IPS-15b (cell line): ENCODE results near the gene CDH9.

ENCODE experiments used
- H3K27me3 ChIP-seq: one replicate; pipeline ENCODE4 v1.6.1; 2013; ENCODE audit warnings: low read length; ENCODE audit not compliant: control insufficient read depth, insufficient read depth
- H3K36me3 ChIP-seq: one replicate; pipeline ENCODE4 v1.6.1; 2013; ENCODE audit warnings: low read length; ENCODE audit not compliant: control insufficient read depth, insufficient read depth
- H3K4me1 ChIP-seq: one replicate; pipeline ENCODE4 v1.6.1; 2013; ENCODE audit warnings: mild to moderate bottlenecking, low read length; ENCODE audit not compliant: control insufficient read depth, insufficient read depth
- H3K4me3 ChIP-seq: one replicate; pipeline ENCODE4 v1.5.1; 2013; ENCODE audit warnings: low read depth, low read length
- H3K9ac ChIP-seq: one replicate; pipeline ENCODE4 v1.6.1; 2013; ENCODE audit warnings: low read depth, mild to moderate bottlenecking, low read length
- H3K9me3 ChIP-seq: one replicate; pipeline ENCODE4 v1.6.1; 2013; ENCODE audit warnings: mild to moderate bottlenecking, low read length; ENCODE audit not compliant: control insufficient read depth, insufficient read depth

Gene CDH9

GRCh38 chr5:26945901-26946300 lies 92.5 kb downstream of the CDH9 start:
- no peaks in the 10 kb centered on the region for H3K4me1 ChIP-seq
- no peaks in the 10 kb centered on the region for H3K36me3 ChIP-seq
- no peaks in the 10 kb centered on the region for H3K27me3 ChIP-seq
- H3K4me3 ChIP-seq: no peak overlapping the region
- no peaks in the 10 kb centered on the region for H3K9me3 ChIP-seq
- no peak overlapping the region for H3K9ac ChIP-seq

- Histone ChIP-seq H3K4me3 (no peak overlapping the region), H3K9ac (no peak overlapping the region), H3K9me3 (no peaks in the 10 kb centered on the region), H3K27me3 (no peaks in the 10 kb centered on the region), H3K36me3 (no peaks in the 10 kb centered on the region), H3K4me1 (no peaks in the 10 kb centered on the region)
Observed at GRCh38 chr5:26942481-26942880, 95.9 kb downstream of the CDH9 start.

GRCh38 chr5:26940994-26941393 lies 97.4 kb downstream of the CDH9 start:
- no peaks in the 10 kb centered on the region for H3K36me3 ChIP-seq
- no peaks in the 10 kb centered on the region for H3K27me3 ChIP-seq
- H3K4me1 ChIP-seq: no peaks in the 10 kb centered on the region
- no peak overlapping the region for H3K9ac ChIP-seq
- H3K9me3 ChIP-seq: no peaks in the 10 kb centered on the region
- H3K4me3 ChIP-seq: no peak overlapping the region

- Histone ChIP-seq H3K4me1 (no peaks in the 10 kb centered on the region), H3K4me3 (no peak overlapping the region), H3K9ac (no peak overlapping the region), H3K27me3 (no peaks in the 10 kb centered on the region), H3K9me3 (no peaks in the 10 kb centered on the region), H3K36me3 (no peaks in the 10 kb centered on the region)
Observed at GRCh38 chr5:26932238-26932637, 106.1 kb downstream of the CDH9 start.

- no peaks in the 10 kb centered on the region for H3K27me3 ChIP-seq
- H3K4me1 ChIP-seq: no peaks in the 10 kb centered on the region
- no peak overlapping the region for H3K9ac ChIP-seq
- no peak overlapping the region for H3K4me3 ChIP-seq
- no peaks in the 10 kb centered on the region for H3K9me3 ChIP-seq
- H3K36me3 ChIP-seq: no peaks in the 10 kb centered on the region
Observed at GRCh38 chr5:26921439-26921838, 116.9 kb downstream of the CDH9 start.

GRCh38 chr5:26903469-26903868 lies 134.9 kb downstream of the CDH9 start:
- Histone ChIP-seq H3K9me3 (no peaks in the 10 kb centered on the region), H3K4me3 (no peak overlapping the region), H3K9ac (no peak overlapping the region), H3K4me1 (no peaks in the 10 kb centered on the region), H3K36me3 (no peaks in the 10 kb centered on the region), H3K27me3 (no peaks in the 10 kb centered on the region)

- H3K4me3 ChIP-seq: no peak overlapping the region
- H3K36me3 ChIP-seq: no peaks in the 10 kb centered on the region
- H3K9ac ChIP-seq: no peak overlapping the region
- H3K27me3 ChIP-seq: no peaks in the 10 kb centered on the region
- no peaks in the 10 kb centered on the region for H3K4me1 ChIP-seq
- H3K9me3 ChIP-seq: no peaks in the 10 kb centered on the region
Observed at GRCh38 chr5:26894719-26895263, 143.6 kb downstream of the CDH9 start.

- no peak overlapping the region for H3K9ac ChIP-seq
Observed at GRCh38 chr5:26893078-26893477, 145.3 kb downstream of the CDH9 start.

GRCh38 chr5:26889815-26890214 lies 148.6 kb downstream of the CDH9 start:
- Histone ChIP-seq H3K27me3 (no peaks in the 10 kb centered on the region), H3K9me3 (no peaks in the 10 kb centered on the region), H3K36me3 (no peaks in the 10 kb centered on the region), H3K9ac (no peak overlapping the region), H3K4me1 (no peaks in the 10 kb centered on the region), H3K4me3 (no peak overlapping the region)

More at GRCh38 chr5:26893078-26893477, 145.3 kb downstream of the CDH9 start:
- no peaks in the 10 kb centered on the region for H3K27me3 ChIP-seq
- H3K4me1 ChIP-seq: no peaks in the 10 kb centered on the region
- no peak overlapping the region for H3K4me3 ChIP-seq
- no peaks in the 10 kb centered on the region for H3K36me3 ChIP-seq
- no peaks in the 10 kb centered on the region for H3K9me3 ChIP-seq

GRCh38 chr5:26884481-26884880 lies 153.9 kb downstream of the CDH9 start:
- no peaks in the 10 kb centered on the region for H3K36me3 ChIP-seq

GRCh38 chr5:26883375-26883774 lies 155.0 kb downstream of the CDH9 start:
- Histone ChIP-seq H3K4me3 (no peak overlapping the region), H3K4me1 (no peaks in the 10 kb centered on the region), H3K27me3 (no peaks in the 10 kb centered on the region), H3K9me3 (no peaks in the 10 kb centered on the region), H3K36me3 (no peaks in the 10 kb centered on the region), H3K9ac (no peak overlapping the region)

More at GRCh38 chr5:26884481-26884880, 153.9 kb downstream of the CDH9 start:
- Histone ChIP-seq H3K9me3 (no peaks in the 10 kb centered on the region), H3K27me3 (no peaks in the 10 kb centered on the region), H3K9ac (no peak overlapping the region), H3K4me1 (no peaks in the 10 kb centered on the region), H3K4me3 (no peak overlapping the region)

- no peaks in the 10 kb centered on the region for H3K4me1 ChIP-seq
- no peak overlapping the region for H3K9ac ChIP-seq
Observed at GRCh38 chr5:26881901-26882300, 156.5 kb downstream of the CDH9 start.

More at GRCh38 chr5:26881901-26882300, 156.5 kb downstream of the CDH9 start:
- Histone ChIP-seq H3K4me3 (no peak overlapping the region), H3K27me3 (no peaks in the 10 kb centered on the region), H3K36me3 (no peaks in the 10 kb centered on the region), H3K9me3 (no peaks in the 10 kb centered on the region)
